GM19351 (cell line): ENCODE data around the gene BAIAP3.

Experiments
- ATAC-seq: cut with Tn5 transposase; IDR thresholded peaks from one replicate; pipeline ENCODE4 v1.9.1; 2021; ENCODE audit warnings: mild to moderate bottlenecking, moderate library complexity; ENCODE audit not compliant: unreplicated experiment

Gene BAIAP3

GRCh38 chr16:1330931-1331711 lies 2.3 kb upstream of the BAIAP3 start:
- peak; percentile 11 for ATAC-seq

GRCh38 chr16:1331712-1332617 lies 1.5 kb upstream of the BAIAP3 start:
- peak; percentile 45 for ATAC-seq

GRCh38 chr16:1332618-1333148 lies 762 bp upstream of the BAIAP3 start:
- ATAC-seq = no peak

- no peak for ATAC-seq
These were observed 632 bp downstream of the BAIAP3 start for GRCh38 chr16:1333854-1334700.

- no peak for ATAC-seq
These were observed 1.3 kb downstream of the BAIAP3 start for GRCh38 chr16:1334739-1335138.

- ATAC-seq = no peak
These were observed 1.9 kb downstream of the BAIAP3 start for GRCh38 chr16:1335211-1335971.

- no peak for ATAC-seq
These were observed 2.6 kb downstream of the BAIAP3 start for GRCh38 chr16:1335996-1336395.

- ATAC-seq = no peak
These were observed 3.2 kb downstream of the BAIAP3 start for GRCh38 chr16:1336619-1337018.

- ATAC-seq = no peak
These were observed 4.0 kb downstream of the BAIAP3 start for GRCh38 chr16:1337486-1337885.

- no peak for ATAC-seq
These were observed 4.8 kb downstream of the BAIAP3 start for GRCh38 chr16:1338119-1338730.

- no peak for ATAC-seq
These were observed 5.6 kb downstream of the BAIAP3 start for GRCh38 chr16:1338855-1339675.

- ATAC-seq = no peak
These were observed 7.5 kb downstream of the BAIAP3 start for GRCh38 chr16:1340730-1341494.

GRCh38 chr16:1341495-1342420 lies 8.3 kb downstream of the BAIAP3 start:
- no peak for ATAC-seq

- ATAC-seq = peak; percentile 90
These were observed 9.3 kb downstream of the BAIAP3 start for GRCh38 chr16:1342526-1343427.

GRCh38 chr16:1343428-1344242 lies 10.2 kb downstream of the BAIAP3 start:
- no peak for ATAC-seq
